Muscle layer of duodenum (tissue), 2 donors: ENCODE results near the gene UMAD1.

Experiments
- H3K27ac ChIP-seq: one replicate; pipeline ENCODE4 v1.7.0; 2013; ENCODE audit warnings: mild to moderate bottlenecking, low read length
- H3K27me3 ChIP-seq: one replicate; pipeline ENCODE4 v1.7.0; 2013; ENCODE audit warnings: low read depth, mild to moderate bottlenecking, control low read depth, low read length
- H3K36me3 ChIP-seq, 2 donors: one replicate each; pipeline ENCODE4 v1.7.0; 2013; ENCODE audit warnings: low read length in 2 of 2, control low read depth in 1 of 2, mild to moderate bottlenecking in 1 of 2; ENCODE audit not compliant: insufficient read depth in 2 of 2, control insufficient read depth in 1 of 2
- H3K4me1 ChIP-seq, 2 donors: one replicate each; pipeline ENCODE4 v1.7.0; 2013; ENCODE audit warnings: low read length in 2 of 2, mild to moderate bottlenecking in 2 of 2, control low read depth in 1 of 2, moderate library complexity in 1 of 2; ENCODE audit not compliant: insufficient read depth in 2 of 2, control insufficient read depth in 1 of 2
- H3K4me3 ChIP-seq, 2 donors: one replicate each; pipeline ENCODE4 v1.7.0; 2013; ENCODE audit warnings: low read length in 2 of 2, low read depth in 1 of 2, mild to moderate bottlenecking in 1 of 2
- H3K9me3 ChIP-seq, 2 donors: one replicate each; pipeline ENCODE4 v1.7.0; 2013; ENCODE audit warnings: low read length in 2 of 2, control low read depth in 1 of 2, mild to moderate bottlenecking in 1 of 2; ENCODE audit not compliant: control insufficient read depth in 1 of 2
- donor health status: healthy.

UMAD1 gene

GRCh38 chr7:7731732-7732131 is 91.2 kb downstream of the UMAD1 start:
- Histone ChIP-seq H3K27me3 (no peaks in the 10 kb centered on the region), H3K4me3 (no peak overlapping the region), H3K9me3 (no peaks in the 10 kb centered on the region), H3K4me1 (peaks cover 0 to 7% of the 10 kb centered on the region in 2 donors), H3K36me3 (no peaks in the 10 kb centered on the region), H3K27ac (no peak overlapping the region)

- Histone ChIP-seq H3K36me3 (no peaks in the 10 kb centered on the region), H3K27ac (no peak overlapping the region)
Observed at GRCh38 chr7:7732621-7733281, 92.2 kb downstream of the UMAD1 start.

GRCh38 chr7:7736671-7737070 is 96.1 kb downstream of the UMAD1 start:
- no peaks in the 10 kb centered on the region for H3K27me3 ChIP-seq
- H3K4me3 ChIP-seq, result no peak overlapping the region
- H3K4me1 ChIP-seq, result peaks cover 0 to 13% of the 10 kb centered on the region in 2 donors
- no peaks in the 10 kb centered on the region for H3K9me3 ChIP-seq
- no peaks in the 10 kb centered on the region for H3K36me3 ChIP-seq
- no peak overlapping the region for H3K27ac ChIP-seq

More at GRCh38 chr7:7732621-7733281, 92.2 kb downstream of the UMAD1 start:
- H3K4me3 ChIP-seq, result no peak overlapping the region
- H3K27me3 ChIP-seq, result no peaks in the 10 kb centered on the region
- H3K4me1 ChIP-seq, result peaks cover 0 to 7% of the 10 kb centered on the region in 2 donors
- H3K9me3 ChIP-seq, result no peaks in the 10 kb centered on the region

GRCh38 chr7:7737674-7738073 is 97.1 kb downstream of the UMAD1 start:
- Histone ChIP-seq H3K36me3 (no peaks in the 10 kb centered on the region), H3K4me3 (no peak overlapping the region), H3K27ac (no peak overlapping the region), H3K27me3 (no peaks in the 10 kb centered on the region), H3K9me3 (no peaks in the 10 kb centered on the region), H3K4me1 (peaks cover 0 to 12% of the 10 kb centered on the region in 2 donors)

- Histone ChIP-seq H3K27ac (no peak overlapping the region), H3K9me3 (no peaks in the 10 kb centered on the region), H3K36me3 (no peaks in the 10 kb centered on the region), H3K4me1 (peaks cover 0 to 12% of the 10 kb centered on the region in 2 donors), H3K27me3 (no peaks in the 10 kb centered on the region), H3K4me3 (no peak overlapping the region)
Observed at GRCh38 chr7:7738177-7738576, 97.6 kb downstream of the UMAD1 start.

- Histone ChIP-seq H3K36me3 (no peaks in the 10 kb centered on the region), H3K27me3 (no peaks in the 10 kb centered on the region), H3K27ac (no peak overlapping the region), H3K4me3 (no peak overlapping the region), H3K4me1 (peaks cover 0 to 12% of the 10 kb centered on the region in 2 donors), H3K9me3 (no peaks in the 10 kb centered on the region)
Observed at GRCh38 chr7:7738622-7739021, 98.1 kb downstream of the UMAD1 start.

GRCh38 chr7:7739204-7740036 is 98.9 kb downstream of the UMAD1 start:
- Histone ChIP-seq H3K36me3 (no peaks in the 10 kb centered on the region), H3K4me1 (peaks cover 0 to 12% of the 10 kb centered on the region in 2 donors), H3K27ac (no peak overlapping the region), H3K9me3 (no peaks in the 10 kb centered on the region), H3K27me3 (no peaks in the 10 kb centered on the region), H3K4me3 (no peak overlapping the region)

GRCh38 chr7:7740037-7740355 is 99.4 kb downstream of the UMAD1 start:
- no peak overlapping the region for H3K4me3 ChIP-seq
- H3K27me3 ChIP-seq, result no peaks in the 10 kb centered on the region
- H3K36me3 ChIP-seq, result no peaks in the 10 kb centered on the region

GRCh38 chr7:7742223-7742622 is 101.7 kb downstream of the UMAD1 start:
- no peak overlapping the region for H3K4me3 ChIP-seq
- H3K36me3 ChIP-seq, result no peaks in the 10 kb centered on the region
- no peaks in the 10 kb centered on the region for H3K9me3 ChIP-seq
- H3K27me3 ChIP-seq, result no peaks in the 10 kb centered on the region
- H3K4me1 ChIP-seq, result peaks cover 0 to 22% of the 10 kb centered on the region in 2 donors
- no peak overlapping the region for H3K27ac ChIP-seq

More at GRCh38 chr7:7740037-7740355, 99.4 kb downstream of the UMAD1 start:
- Histone ChIP-seq H3K4me1 (peaks cover 0 to 12% of the 10 kb centered on the region in 2 donors), H3K27ac (no peak overlapping the region), H3K9me3 (no peaks in the 10 kb centered on the region)

- Histone ChIP-seq H3K27me3 (no peaks in the 10 kb centered on the region), H3K27ac (no peak overlapping the region), H3K4me1 (peaks cover under 1 to 13% of the 10 kb centered on the region in 2 donors), H3K36me3 (no peaks in the 10 kb centered on the region), H3K9me3 (no peaks in the 10 kb centered on the region), H3K4me3 (no peak overlapping the region)
Observed at GRCh38 chr7:7745258-7745657, 104.7 kb downstream of the UMAD1 start.

GRCh38 chr7:7745966-7746365 is 105.4 kb downstream of the UMAD1 start:
- Histone ChIP-seq H3K4me3 (no peak overlapping the region), H3K9me3 (no peaks in the 10 kb centered on the region), H3K36me3 (no peaks in the 10 kb centered on the region), H3K27ac (no peak overlapping the region), H3K27me3 (no peaks in the 10 kb centered on the region), H3K4me1 (peaks cover 7 to 20% of the 10 kb centered on the region in 2 donors)
